GM23248 (cell line): ENCODE results near the gene CROCC2.

Source experiments
- EZH2 ChIP-seq: fragments of 200-600 bp; sonication (generic); IDR thresholded peaks from 2 replicates; pipeline ENCODE4 v1.6.1; 2018; ENCODE audit warnings: antibody characterized with exemption, mild to moderate bottlenecking; ENCODE audit not compliant: insufficient read depth, poor library complexity, severe bottlenecking
- EZH2phosphoT487 ChIP-seq: fragments of 200-600 bp; sonication (generic); IDR thresholded peaks from 2 replicates; pipeline ENCODE4 v1.6.1; 2018; ENCODE audit warnings: antibody characterized with exemption, moderate library complexity, mild to moderate bottlenecking, low read depth; ENCODE audit not compliant: insufficient read depth

DNA sequence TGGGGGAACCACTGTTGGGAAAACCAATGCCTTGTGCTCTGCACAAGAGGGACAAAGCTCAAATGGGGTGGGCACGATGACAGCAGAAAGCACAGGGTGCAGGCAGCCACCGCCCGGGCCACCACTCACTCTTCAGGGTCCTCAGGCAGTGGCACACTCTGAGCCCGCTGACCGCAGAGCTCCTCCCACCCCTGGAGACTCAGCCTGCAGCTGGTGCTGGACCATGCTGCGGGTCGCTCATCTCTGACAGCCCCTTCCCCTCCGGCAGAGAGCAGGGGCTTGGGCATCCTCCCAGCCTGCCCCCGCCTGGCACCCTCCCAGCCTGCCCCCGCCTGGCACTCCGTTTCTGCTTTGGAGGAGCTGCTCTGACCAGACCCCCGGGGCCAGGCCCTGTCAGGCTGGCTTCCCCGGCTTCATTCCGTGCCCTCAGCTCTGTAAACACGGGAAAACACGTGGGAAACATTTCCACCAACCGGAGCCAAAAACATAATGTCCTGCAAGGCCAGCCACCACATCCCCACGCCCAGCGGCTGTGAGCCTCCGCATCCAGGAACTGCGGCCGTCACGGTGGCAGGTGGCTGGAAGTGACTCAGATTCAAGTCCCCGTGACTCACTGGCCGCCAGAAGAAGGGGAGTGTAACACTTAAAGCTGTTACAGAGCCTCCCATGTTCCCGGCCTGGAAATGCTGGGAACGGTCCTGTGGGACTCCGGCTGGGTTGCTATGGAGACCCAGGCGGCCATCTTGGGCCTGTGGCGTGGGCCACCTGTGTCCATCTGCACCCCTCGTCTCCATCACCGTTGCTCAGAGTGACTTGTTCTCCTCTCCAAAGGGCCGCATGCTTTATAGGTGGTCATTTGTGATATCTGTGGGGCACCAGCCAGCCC, 85.5 kb downstream of the CROCC2 start:
- no peak for TF ChIP-seq EZH2
- TF ChIP-seq EZH2phosphoT487: no peak
